ENCODE data around the gene MEIS2. TPM values are rescaled to one million over a fixed set of nuclear protein-coding genes. Genes with fewer than 3 reads are reported as not detected.

MEIS2 gene
- total and polyA plus RNA-seq, 12 donors = 21.1 to 64.5 (median 48.5) TPM

DNA sequence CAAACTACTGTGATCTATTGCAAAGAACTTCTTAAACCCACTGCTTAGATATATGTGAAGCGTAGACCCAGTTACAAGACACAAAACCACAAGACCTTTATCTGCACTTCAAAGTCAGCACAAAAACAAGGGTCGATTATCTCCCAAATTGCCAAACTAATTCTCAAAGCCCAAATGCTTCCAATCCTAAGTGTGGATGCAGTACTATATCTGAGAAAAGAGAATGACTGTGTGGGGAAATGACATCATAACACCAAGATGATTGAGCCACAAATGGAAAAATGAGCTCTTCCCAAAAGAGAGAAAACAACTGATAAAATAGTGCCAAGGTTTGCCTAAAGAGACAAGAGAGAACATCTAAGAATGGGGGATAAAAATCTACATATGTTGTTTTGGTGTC is 86.2 kb downstream of the MEIS2 start:
- intact Hi-C loops (cut with DNase I) = loop anchor here in 1 of 10 donors (10.0 kb wide), 1 partner anchor 81 kb away; no protein-coding TSS in a partner anchor
- no peaks in the 10 kb centered on the region for H3K9me3 ChIP-seq
- no peaks in the 10 kb centered on the region for H3K36me3 ChIP-seq
- DNase-seq (no peak), ATAC-seq (peak in 1 of 8 donors; percentile 11)
- TF ChIP-seq, protein P1, sequence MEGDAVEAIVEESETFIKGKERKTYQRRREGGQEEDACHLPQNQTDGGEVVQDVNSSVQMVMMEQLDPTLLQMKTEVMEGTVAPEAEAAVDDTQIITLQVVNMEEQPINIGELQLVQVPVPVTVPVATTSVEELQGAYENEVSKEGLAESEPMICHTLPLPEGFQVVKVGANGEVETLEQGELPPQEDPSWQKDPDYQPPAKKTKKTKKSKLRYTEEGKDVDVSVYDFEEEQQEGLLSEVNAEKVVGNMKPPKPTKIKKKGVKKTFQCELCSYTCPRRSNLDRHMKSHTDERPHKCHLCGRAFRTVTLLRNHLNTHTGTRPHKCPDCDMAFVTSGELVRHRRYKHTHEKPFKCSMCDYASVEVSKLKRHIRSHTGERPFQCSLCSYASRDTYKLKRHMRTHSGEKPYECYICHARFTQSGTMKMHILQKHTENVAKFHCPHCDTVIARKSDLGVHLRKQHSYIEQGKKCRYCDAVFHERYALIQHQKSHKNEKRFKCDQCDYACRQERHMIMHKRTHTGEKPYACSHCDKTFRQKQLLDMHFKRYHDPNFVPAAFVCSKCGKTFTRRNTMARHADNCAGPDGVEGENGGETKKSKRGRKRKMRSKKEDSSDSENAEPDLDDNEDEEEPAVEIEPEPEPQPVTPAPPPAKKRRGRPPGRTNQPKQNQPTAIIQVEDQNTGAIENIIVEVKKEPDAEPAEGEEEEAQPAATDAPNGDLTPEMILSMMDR (IDR thresholded peaks at IDR 0.05) = no peak
- H3K4me1 ChIP-seq = peaks cover 5 to 68% (median 29%) of the 10 kb centered on the region in 9 donors
- no peak overlapping the region for H3K4me3 ChIP-seq
- H3K27ac ChIP-seq = peak overlapping the region in 8 of 10 donors; percentile 66 to 89 (median 79)
- WGBS, 2 donors = 45 to 49% methylated on average over 2 of the region's 2 CpGs
- no peaks in the 10 kb centered on the region for H3K27me3 ChIP-seq

- intact Hi-C loops (cut with DNase I) = loop anchor here in 1 of 10 donors (10.0 kb wide), 1 partner anchor 84 kb away; no protein-coding TSS in a partner anchor
- H3K4me3 ChIP-seq = no peak overlapping the region
- WGBS, 2 donors = 89 to 90% methylated on average over 7 of the region's 7 CpGs
- ATAC-seq = no peak
- no peaks in the 10 kb centered on the region for H3K27me3 ChIP-seq
- H3K27ac ChIP-seq = peak overlapping the region in 1 of 10 donors; percentile 19
- H3K4me1 ChIP-seq = peaks cover 3 to 63% (median 28%) of the 10 kb centered on the region in 9 donors
- TF ChIP-seq, protein P1 (IDR thresholded peaks at IDR 0.05) = no peak
- no peak for DNase-seq
- peaks cover 0 to 3% (median 0%) of the 10 kb centered on the region in 9 donors for H3K36me3 ChIP-seq
- no peaks in the 10 kb centered on the region for H3K9me3 ChIP-seq
These were observed 89.8 kb downstream of the MEIS2 start for GRCh38 chr15:37010595-37010994.

- DNase-seq (no peak), ATAC-seq (peak in 4 of 8 donors; percentile 28 to 70 (median 48))
- 69 to 71% methylated on average over 1 of the region's 1 CpG for WGBS, 2 donors
- intact Hi-C loops (cut with DNase I) = no loop called here
- Histone ChIP-seq H3K27me3 (no peaks in the 10 kb centered on the region), H3K27ac (peak overlapping the region in 3 of 10 donors; percentile 4 to 28 (median 17)), H3K4me1 (peaks cover 0 to 50% (median 15%) of the 10 kb centered on the region in 9 donors), H3K36me3 (peaks cover 0 to 13% (median 0%) of the 10 kb centered on the region in 9 donors), H3K4me3 (no peak overlapping the region), H3K9me3 (no peaks in the 10 kb centered on the region)
- TF ChIP-seq, protein P1 (IDR thresholded peaks at IDR 0.05) = no peak
These were observed 91.1 kb downstream of the MEIS2 start for GRCh38 chr15:37009288-37009687.

- peak overlapping the region in 3 of 10 donors; percentile 16 to 40 (median 28) for H3K27ac ChIP-seq
These were observed 92.1 kb downstream of the MEIS2 start for GRCh38 chr15:37008205-37008604.

More at GRCh38 chr15:37008205-37008604, 92.1 kb downstream of the MEIS2 start:
- no peak overlapping the region for H3K4me3 ChIP-seq
- H3K4me1 ChIP-seq = peaks cover 0 to 42% (median 10%) of the 10 kb centered on the region in 9 donors
- ATAC-seq (no peak), DNase-seq (no peak)
- TF ChIP-seq, protein P1 (IDR thresholded peaks at IDR 0.05) = no peak
- WGBS, 2 donors = 61 to 76% methylated on average over 3 of the region's 3 CpGs
- H3K27me3 ChIP-seq = no peaks in the 10 kb centered on the region
- intact Hi-C loops (cut with DNase I) = no loop called here
- H3K36me3 ChIP-seq = peaks cover 0 to 21% (median 0%) of the 10 kb centered on the region in 9 donors
- no peaks in the 10 kb centered on the region for H3K9me3 ChIP-seq

Measured in heart right ventricle (tissue), 16 donors.